Nephron (organoid): Measurements from ENCODE around the gene NEGR1.

Experiments
- H3K27ac Mint-ChIP-seq, 3 experiments: 2 replicates each; pipeline ENCODE4 v1.8.0; 2020; ENCODE audit warnings: mixed read lengths in 3 of 3, mild to moderate bottlenecking in 2 of 3, moderate library complexity in 1 of 3
- H3K27me3 Mint-ChIP-seq: 2 replicates; pipeline ENCODE4 v1.8.0; 2021; ENCODE audit warnings: low read depth, mild to moderate bottlenecking, moderate library complexity, mixed read lengths
- H3K36me3 Mint-ChIP-seq: 2 replicates; pipeline ENCODE4 v1.8.0; 2020; ENCODE audit warnings: low read depth, mixed read lengths
- H3K4me1 Mint-ChIP-seq: 2 replicates; pipeline ENCODE4 v1.8.0; 2020; ENCODE audit warnings: mixed read lengths
- H3K4me3 Mint-ChIP-seq, 3 experiments: 2 replicates each; pipeline ENCODE4 v1.8.0; 2020; ENCODE audit warnings: mild to moderate bottlenecking in 3 of 3, mixed read lengths in 3 of 3, moderate library complexity in 2 of 3
- H3K9me3 Mint-ChIP-seq: 2 replicates; pipeline ENCODE4 v1.8.0; 2020; ENCODE audit warnings: mixed read lengths
- TF ChIP-seq, protein P1 (sequence below), 3 experiments: fragments of 200-600 bp; sonication (generic); IDR thresholded peaks; one replicate each; pipeline ENCODE4 v1.5.0; 2021; ENCODE audit warnings: antibody characterized with exemption in 3 of 3; ENCODE audit not compliant: unreplicated experiment in 3 of 3

Gene NEGR1

GRCh38 chr1:71498542-71498941, 783.8 kb downstream of the NEGR1 start:
- Mint-ChIP-seq H3K9me3 (peaks cover 2% of the 10 kb centered on the region), H3K27me3 (no peaks in the 10 kb centered on the region), H3K4me1 (no peaks in the 10 kb centered on the region), H3K36me3 (no peaks in the 10 kb centered on the region), H3K27ac (no peak overlapping the region), H3K4me3 (no peak overlapping the region)
- TF ChIP-seq, protein P1, sequence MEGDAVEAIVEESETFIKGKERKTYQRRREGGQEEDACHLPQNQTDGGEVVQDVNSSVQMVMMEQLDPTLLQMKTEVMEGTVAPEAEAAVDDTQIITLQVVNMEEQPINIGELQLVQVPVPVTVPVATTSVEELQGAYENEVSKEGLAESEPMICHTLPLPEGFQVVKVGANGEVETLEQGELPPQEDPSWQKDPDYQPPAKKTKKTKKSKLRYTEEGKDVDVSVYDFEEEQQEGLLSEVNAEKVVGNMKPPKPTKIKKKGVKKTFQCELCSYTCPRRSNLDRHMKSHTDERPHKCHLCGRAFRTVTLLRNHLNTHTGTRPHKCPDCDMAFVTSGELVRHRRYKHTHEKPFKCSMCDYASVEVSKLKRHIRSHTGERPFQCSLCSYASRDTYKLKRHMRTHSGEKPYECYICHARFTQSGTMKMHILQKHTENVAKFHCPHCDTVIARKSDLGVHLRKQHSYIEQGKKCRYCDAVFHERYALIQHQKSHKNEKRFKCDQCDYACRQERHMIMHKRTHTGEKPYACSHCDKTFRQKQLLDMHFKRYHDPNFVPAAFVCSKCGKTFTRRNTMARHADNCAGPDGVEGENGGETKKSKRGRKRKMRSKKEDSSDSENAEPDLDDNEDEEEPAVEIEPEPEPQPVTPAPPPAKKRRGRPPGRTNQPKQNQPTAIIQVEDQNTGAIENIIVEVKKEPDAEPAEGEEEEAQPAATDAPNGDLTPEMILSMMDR (IDR thresholded peaks at IDR 0.05; ENCODE audit: unreplicated experiment in 3 of 3) = no peak

- H3K9me3 Mint-ChIP-seq = no peaks in the 10 kb centered on the region
- TF ChIP-seq, protein P1 (IDR thresholded peaks at IDR 0.05; ENCODE audit: unreplicated experiment in 3 of 3) = no peak
- no peak overlapping the region for H3K27ac Mint-ChIP-seq
- H3K4me1 Mint-ChIP-seq = no peaks in the 10 kb centered on the region
- no peaks in the 10 kb centered on the region for H3K36me3 Mint-ChIP-seq
- H3K27me3 Mint-ChIP-seq = no peaks in the 10 kb centered on the region
- H3K4me3 Mint-ChIP-seq = no peak overlapping the region
Observed at GRCh38 chr1:71494163-71494562, 788.2 kb downstream of the NEGR1 start.

GRCh38 chr1:71492298-71493041, 789.9 kb downstream of the NEGR1 start:
- no peaks in the 10 kb centered on the region for H3K27me3 Mint-ChIP-seq
- TF ChIP-seq, protein P1 (IDR thresholded peaks at IDR 0.05; ENCODE audit: unreplicated experiment in 3 of 3) = no peak
- H3K4me3 Mint-ChIP-seq = no peak overlapping the region
- no peaks in the 10 kb centered on the region for H3K9me3 Mint-ChIP-seq
- H3K27ac Mint-ChIP-seq = no peak overlapping the region
- no peaks in the 10 kb centered on the region for H3K36me3 Mint-ChIP-seq
- H3K4me1 Mint-ChIP-seq = no peaks in the 10 kb centered on the region

- H3K4me3 Mint-ChIP-seq = no peak overlapping the region
- H3K36me3 Mint-ChIP-seq = no peaks in the 10 kb centered on the region
- no peaks in the 10 kb centered on the region for H3K9me3 Mint-ChIP-seq
- no peaks in the 10 kb centered on the region for H3K4me1 Mint-ChIP-seq
- H3K27ac Mint-ChIP-seq = no peak overlapping the region
- no peaks in the 10 kb centered on the region for H3K27me3 Mint-ChIP-seq
- TF ChIP-seq, protein P1 (IDR thresholded peaks at IDR 0.05; ENCODE audit: unreplicated experiment in 3 of 3) = no peak
Observed at GRCh38 chr1:71490432-71490831, 791.9 kb downstream of the NEGR1 start.

GRCh38 chr1:71488555-71489252, 793.6 kb downstream of the NEGR1 start:
- Mint-ChIP-seq H3K4me1 (no peaks in the 10 kb centered on the region), H3K4me3 (no peak overlapping the region), H3K9me3 (no peaks in the 10 kb centered on the region), H3K36me3 (no peaks in the 10 kb centered on the region), H3K27me3 (no peaks in the 10 kb centered on the region), H3K27ac (no peak overlapping the region)
- TF ChIP-seq, protein P1 (IDR thresholded peaks at IDR 0.05; ENCODE audit: unreplicated experiment in 3 of 3) = no peak
